Transverse colon (tissue), 3 donors: ENCODE measurements around the gene NLRC5.

Experiments
- CTCF ChIP-seq, 5 experiments: fragments of 200-600 bp in 3 of 5; fragments of 450-650 bp in 2 of 5; sonication (generic) in 3 of 5; IDR thresholded peaks; 1 replicate in 2 of 5; 2 replicates in 3 of 5; pipeline ENCODE4 v1.5.1; 2016 to 2017; ENCODE audit warnings: antibody characterized with exemption in 5 of 5, inconsistent platforms in 3 of 5, mild to moderate bottlenecking in 2 of 5, moderate library complexity in 1 of 5
- POLR2A ChIP-seq: fragments of 450-650 bp; IDR thresholded peaks from one replicate; pipeline ENCODE4 v1.6.1; 2016; ENCODE audit warnings: antibody characterized with exemption, mild to moderate bottlenecking, moderate library complexity

GRCh38 chr16:56998861-56999260 is 9.5 kb downstream of the NLRC5 start:
- no peak for TF ChIP-seq CTCF (IDR thresholded peaks at IDR 0.05)
- TF ChIP-seq POLR2A = no peak
